Activated T-cell treated with anti-CD3 and anti-CD28 coated beads for 4 hours (primary cell): ENCODE measurements around the gene PIP5K1C.
"Not testable (repeated sequence)": the region's sequence is repeated elsewhere in the genome, so short reads cannot be mapped to it uniquely, and the experiment has no call there.

Source experiments
- DNase-seq: peaks from one replicate; pipeline ENCODE4 v3.0.0-alpha.2; 2020

PIP5K1C gene

GRCh38 chr19:3659746-3660112 lies 40.5 kb downstream of the PIP5K1C start:
- DNase-seq, result no peak

GRCh38 chr19:3658870-3659745 lies 41.2 kb downstream of the PIP5K1C start:
- no peak for DNase-seq

GRCh38 chr19:3658004-3658869 lies 42.0 kb downstream of the PIP5K1C start:
- no peak for DNase-seq

- no peak for DNase-seq
These were observed 42.9 kb downstream of the PIP5K1C start for GRCh38 chr19:3657395-3657769.

DNA sequence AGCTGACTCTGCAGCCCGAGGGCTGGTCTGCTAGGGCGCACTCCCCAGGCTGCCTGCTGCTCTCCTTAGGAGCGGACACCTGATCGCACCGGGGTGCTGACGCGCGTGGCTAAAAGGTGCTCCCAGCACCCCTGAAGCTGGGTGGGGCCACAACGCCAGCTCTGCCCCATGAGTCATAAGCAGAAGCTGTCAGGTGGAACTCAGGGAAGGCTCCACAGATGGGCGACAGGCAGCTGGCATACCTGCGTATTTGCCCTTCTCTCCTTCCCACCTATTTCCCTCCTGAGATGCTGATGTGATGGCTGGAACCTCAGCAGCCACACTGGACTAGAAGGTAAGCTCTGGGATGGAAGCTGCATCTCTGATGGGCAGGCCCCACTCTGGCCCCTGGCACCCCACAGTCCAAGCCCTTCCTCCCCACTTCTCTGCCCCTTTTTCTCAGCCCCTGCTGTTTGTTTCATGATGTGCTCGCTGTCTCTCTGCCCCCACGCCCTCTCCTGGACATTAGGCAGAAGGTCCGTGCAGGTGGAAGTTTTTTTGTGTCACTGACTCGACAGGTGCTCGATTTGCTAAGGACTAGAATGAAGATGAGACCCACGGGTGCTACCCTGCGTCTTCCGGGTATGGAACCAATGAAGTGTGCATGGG lies 43.4 kb downstream of the PIP5K1C start:
- DNase-seq, result no peak

DNA sequence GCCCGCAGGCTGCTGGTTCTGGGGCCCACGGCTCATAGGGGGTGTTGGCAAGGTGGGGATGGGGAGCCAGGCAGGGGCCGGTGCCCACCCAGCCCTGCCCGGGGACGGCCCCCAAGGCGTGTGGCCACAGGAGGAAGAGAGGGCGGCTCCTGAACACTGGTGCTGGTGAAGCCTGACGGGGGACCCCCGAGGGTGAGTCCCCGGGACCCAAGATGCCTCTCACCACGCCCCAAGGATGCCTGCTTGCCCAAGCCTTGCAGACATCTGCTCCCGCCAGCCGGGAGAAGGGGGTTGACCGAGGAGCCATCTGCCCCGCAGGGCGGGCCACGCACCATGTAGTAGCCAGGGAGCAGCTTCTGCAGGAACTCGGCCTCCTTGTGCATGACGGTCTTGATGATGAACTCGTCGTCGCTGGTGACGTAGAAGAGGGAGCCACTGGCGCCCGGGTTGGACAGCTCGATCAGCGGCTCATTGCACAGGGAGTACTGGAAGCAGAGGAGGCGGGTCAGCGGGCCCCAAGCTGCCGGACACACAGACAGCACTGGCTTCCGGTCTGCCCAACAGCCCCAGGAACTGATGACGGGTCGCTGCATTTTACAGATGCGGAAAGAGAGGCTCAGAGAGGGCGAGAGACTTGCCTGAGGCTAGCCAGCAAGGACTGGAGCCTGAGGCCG lies 44.1 kb downstream of the PIP5K1C start:
- no peak for DNase-seq

DNA sequence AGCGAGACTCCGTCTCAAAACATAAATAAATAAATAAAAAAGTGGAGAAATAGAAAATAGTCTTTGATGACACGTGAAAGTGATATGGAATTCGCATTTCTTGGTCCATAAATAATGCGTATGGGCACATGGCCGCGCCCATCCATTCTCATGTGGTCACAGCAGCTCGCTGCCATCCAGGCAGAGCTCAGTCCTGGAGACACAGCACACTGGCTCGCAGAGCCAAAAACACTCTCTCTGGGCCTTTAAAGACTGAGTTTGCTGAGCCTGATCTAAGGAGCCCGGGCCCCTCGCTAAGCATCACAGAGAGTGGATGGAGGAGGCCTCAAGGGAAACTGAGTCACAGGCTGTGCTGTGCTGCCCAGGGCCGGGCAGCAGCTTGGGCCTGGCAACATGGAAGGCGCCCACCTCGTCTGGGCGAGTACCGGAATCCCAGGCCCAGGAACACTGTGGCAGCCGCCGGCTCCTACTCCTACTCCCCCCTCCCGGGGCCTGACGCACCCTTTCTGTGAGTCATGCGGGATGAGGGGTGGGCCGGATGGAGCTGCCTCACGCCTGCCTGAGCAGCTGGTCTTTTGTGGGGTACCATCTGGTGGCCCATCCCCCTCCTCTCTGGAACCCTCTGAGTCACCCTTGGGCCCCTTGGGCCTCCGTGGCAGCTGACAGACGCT lies 44.7 kb downstream of the PIP5K1C start:
- no peak for DNase-seq

GRCh38 chr19:3653865-3654513 lies 46.3 kb downstream of the PIP5K1C start:
- DNase-seq, result no peak

- DNase-seq, result no peak
These were observed 47.0 kb downstream of the PIP5K1C start for GRCh38 chr19:3653081-3653795.

- DNase-seq, result no peak
These were observed 47.8 kb downstream of the PIP5K1C start for GRCh38 chr19:3652422-3652821.

DNA sequence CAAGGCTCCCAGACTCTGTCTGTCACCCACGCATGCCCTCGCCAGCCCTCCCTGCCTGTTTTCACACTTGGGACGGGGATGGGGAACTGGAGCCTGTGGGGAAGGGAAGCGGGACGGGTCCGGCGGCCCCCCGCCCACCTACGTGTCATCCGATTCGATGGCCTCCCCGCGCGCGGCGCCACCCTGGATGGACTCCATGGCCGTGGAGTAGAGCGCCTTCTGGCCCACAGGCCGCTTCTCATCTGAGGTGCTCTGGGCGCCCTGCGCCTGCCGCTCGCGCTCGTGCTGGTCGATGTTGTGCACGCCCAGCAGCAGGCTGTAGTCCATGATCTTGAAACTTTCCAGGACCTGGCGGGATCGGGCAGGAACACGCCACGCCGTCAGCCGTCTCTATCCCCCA lies 48.6 kb downstream of the PIP5K1C start:
- DNase-seq, result no peak

DNA sequence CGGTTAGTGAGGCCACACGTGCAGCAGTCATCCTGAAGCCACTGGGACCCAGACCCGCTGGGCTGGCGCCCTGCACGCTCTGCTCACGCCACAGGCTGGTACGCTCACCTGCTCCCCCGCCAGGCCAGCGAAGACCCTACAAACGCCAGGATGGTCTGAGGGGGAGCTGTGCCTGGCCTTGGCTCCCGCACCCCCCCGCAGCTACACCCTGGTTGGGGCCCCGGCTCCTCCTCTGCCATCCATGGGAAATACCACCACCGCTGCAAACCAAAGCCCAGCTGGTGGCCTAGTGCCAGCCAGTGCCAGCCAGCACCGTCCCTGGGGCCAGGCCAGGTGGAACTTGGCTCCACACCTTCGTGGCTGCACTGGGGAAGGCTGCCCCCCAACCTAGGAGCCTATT lies 50.4 kb downstream of the PIP5K1C start:
- no peak for DNase-seq

DNA sequence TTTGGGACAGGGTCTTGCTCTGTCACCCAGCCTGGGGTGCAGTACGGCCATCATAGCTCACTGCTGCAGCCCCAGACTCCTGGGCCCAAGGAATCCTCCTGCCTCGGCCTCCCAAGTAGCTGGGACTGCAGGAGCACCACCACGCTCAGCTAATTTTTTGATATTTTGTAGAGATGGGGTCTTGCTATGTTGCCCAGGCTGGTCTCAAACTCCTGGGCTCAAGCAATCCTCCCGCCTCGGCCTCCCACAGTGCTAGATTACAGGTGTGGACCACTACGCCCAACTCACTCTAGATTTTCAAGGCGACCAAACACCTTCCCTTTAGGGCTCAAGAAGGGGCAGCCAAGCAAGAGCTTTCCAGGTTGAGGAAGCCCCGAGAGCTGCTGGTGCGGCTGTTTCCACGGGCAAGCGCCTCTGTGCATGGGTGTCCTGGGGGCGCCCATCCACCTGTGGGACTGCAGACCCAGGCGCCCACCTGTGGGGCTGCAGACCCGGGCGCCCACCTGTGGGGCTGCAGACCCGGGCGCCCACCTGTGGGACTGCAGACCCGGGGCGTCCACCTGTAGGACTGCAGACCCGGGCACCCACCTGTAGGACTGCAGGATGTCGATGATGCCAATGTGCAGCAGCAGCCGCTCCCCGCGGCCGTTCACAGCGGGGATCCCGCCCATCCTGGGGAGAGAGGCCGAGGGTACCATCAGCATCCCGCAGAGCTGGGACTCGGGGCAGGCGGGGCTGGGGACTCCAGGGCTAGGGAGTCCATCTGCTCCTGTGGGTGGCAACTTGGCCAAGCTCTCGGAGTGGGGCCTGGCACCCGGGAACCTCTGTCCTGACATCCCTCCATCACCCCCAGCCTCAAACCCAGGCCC lies 52.0 kb downstream of the PIP5K1C start:
- DNase-seq, result no peak

DNA sequence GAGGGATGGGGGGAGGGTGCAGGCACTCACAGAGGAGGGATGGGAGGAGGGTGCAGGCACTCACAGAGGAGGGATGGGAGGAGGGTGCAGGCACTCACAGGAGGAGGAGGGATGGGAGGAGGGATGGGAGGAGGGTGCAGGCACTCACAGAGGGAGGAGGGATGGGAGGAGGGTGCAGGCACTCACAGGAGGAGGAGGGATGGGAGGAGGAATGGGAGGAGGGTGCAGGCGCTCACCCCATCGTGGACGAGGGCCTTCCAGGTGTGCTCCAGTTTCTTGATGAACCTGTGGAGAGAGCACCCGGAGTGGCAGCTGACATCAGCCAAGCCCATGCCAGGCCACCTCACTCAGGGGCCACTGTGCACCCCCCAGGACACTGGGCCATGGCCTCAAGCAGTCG lies 53.2 kb downstream of the PIP5K1C start:
- DNase-seq, result not testable (repeated sequence)

DNA sequence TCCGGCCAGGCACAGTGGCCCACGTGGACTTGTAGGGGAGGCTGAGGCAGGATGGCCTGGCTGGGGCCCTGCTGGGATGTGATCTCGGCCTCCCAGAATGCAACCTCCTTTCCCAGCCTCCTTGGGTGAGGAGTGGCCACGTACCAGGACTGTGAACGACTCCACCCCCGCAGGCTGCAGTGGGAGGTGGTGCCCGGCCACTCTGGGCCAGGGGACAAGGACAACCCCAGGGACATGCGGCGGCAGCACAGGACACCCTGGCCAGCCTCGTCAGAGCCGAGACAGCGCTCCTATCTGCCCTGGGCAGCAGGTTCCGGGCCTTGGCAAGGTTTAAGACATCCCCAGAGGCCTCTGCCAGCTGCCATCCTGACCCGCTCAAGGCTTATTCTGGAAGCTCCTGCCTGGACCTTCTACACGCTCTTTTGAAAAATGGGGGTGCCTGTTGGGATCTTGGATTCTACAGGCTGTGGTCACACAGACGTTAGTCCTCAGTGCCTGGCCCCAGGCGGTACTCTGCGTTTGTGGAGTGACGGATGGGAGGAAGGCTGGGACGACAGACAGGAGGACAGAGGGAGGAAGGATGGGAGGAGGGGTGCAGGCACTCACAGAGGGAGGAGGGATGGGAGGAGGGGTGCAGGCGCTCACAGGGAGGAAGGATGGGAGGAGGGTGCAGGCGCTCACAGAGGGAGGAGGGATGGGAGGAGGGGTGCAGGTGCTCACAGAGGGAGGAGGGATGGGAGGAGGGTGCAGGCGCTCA lies 53.8 kb downstream of the PIP5K1C start:
- no peak for DNase-seq

- DNase-seq, result no peak
These were observed 54.5 kb downstream of the PIP5K1C start for GRCh38 chr19:3645726-3646125.

DNA sequence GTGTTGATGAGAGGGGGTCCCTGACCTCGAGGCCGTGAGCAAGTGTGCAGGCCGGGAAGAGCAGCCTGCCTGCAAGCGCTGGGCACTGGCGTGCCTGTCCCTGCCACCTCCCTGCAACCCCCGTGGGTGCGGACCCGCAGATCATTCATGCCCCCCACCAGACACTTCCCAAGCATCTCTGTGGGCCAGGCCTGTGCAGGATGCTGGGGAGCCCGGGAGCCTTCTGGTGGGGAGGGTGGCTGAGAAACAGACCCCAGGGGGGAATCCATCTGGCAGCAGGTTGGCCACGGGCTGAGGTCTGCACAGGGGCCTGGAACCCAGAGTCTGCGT lies 55.2 kb downstream of the PIP5K1C start:
- no peak for DNase-seq

DNA sequence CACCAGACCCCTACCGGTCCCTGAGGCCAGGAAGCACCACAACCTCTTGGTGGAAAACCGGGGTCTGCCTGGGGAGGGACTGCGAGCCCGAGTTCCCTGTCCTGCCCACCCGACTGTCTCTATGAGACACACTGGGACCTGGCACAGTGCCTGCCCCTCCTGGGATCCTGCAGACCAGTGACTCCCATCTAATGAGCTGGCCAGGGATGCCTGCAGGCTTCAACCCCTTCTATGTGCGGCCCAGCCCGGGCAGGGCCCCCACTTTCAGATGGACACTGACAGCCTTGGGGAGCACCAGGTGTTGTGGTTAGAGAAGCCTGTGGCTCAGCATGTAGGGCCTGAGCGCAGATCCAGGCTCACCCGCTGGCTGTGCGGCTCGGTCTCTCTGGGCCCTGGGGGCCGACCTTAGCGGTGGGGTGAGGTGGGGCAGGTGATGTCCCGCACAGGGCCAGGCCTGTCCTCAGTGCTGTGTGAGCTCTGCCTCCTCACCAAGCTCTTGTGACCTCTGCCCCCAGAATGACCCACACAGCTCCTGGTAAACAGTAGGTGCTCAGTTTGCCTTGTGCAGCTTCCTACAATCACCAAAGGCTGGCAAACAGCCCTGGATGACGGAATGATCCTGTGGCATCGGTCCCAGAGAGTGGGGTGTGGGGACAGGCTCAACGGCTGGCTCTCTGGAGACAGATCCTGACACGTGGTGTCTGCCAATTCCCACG lies 55.8 kb downstream of the PIP5K1C start:
- DNase-seq, result no peak
